Ramos (cell line): ENCODE results near the gene VMP1.
"Not testable (repeated sequence)": the region's sequence is repeated elsewhere in the genome, so short reads cannot be mapped to it uniquely, and the experiment has no call there.

Experiments
- in situ Hi-C: fragments of 300-500 bp; cut with MboI; formaldehyde crosslinking; loops from one replicate; pipeline ENCODE4 v1.14.3; 2022; ENCODE audit warnings: low sequenced_read_pairs; ENCODE audit not compliant: unreplicated experiment

Gene VMP1

GRCh38 chr17:59771093-59771492, 63.6 kb downstream of the VMP1 start:
- in situ Hi-C loops = no loop called here

DNA sequence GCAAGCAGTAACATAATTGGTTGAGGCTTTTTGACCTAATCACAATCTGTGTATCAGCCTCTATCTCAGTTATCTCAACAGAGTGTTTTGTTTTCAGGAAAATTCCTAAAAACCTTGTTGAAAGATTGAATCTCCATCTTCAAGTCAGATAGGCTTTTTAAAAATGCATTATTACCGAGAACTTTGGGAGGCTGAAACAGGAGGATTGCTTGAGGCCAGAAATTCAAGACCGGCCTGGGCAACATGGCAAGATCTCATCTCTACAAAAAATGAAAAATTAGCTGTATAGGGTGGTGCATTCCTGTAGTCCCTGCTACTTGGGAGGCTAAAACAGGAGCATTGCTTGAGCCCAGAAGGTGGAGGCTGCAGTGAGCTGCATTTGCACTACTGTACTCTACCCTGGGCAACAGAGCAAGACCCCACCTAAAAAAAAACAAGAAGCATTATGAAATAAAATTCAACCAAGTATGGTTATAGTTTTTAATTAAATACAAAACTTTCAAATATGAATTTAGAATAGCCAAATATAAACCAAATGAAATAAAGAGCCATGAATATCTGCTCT, 68.4 kb downstream of the VMP1 start:
- in situ Hi-C loops = no loop called here

DNA sequence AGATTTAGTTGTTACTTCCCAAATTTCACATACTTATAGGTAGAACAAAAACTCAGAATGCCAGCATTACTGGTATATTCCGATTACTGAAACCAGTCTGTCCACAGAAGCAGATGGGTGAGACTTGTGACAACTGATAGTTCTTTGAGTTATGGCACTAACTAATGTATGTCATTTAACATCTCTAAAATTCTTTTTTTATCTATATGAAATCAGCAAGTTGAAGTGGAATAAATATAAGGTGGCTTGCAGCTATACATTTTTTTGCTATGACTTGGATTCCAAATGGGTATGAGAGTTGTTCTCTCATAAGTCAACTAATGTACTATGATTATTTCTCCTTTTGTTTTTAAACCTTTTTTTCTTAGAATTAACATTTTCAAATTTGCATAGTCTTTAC, 69.1 kb downstream of the VMP1 start:
- in situ Hi-C loops = no loop called here

GRCh38 chr17:59777033-59777432, 69.6 kb downstream of the VMP1 start:
- in situ Hi-C loops = no loop called here

- in situ Hi-C loops = no loop called here
These were observed 71.5 kb downstream of the VMP1 start for GRCh38 chr17:59778996-59779395.

- in situ Hi-C loops = no loop called here
These were observed 72.1 kb downstream of the VMP1 start for GRCh38 chr17:59779521-59779920.

GRCh38 chr17:59780548-59780947, 73.1 kb downstream of the VMP1 start:
- in situ Hi-C loops = not testable (repeated sequence)

DNA sequence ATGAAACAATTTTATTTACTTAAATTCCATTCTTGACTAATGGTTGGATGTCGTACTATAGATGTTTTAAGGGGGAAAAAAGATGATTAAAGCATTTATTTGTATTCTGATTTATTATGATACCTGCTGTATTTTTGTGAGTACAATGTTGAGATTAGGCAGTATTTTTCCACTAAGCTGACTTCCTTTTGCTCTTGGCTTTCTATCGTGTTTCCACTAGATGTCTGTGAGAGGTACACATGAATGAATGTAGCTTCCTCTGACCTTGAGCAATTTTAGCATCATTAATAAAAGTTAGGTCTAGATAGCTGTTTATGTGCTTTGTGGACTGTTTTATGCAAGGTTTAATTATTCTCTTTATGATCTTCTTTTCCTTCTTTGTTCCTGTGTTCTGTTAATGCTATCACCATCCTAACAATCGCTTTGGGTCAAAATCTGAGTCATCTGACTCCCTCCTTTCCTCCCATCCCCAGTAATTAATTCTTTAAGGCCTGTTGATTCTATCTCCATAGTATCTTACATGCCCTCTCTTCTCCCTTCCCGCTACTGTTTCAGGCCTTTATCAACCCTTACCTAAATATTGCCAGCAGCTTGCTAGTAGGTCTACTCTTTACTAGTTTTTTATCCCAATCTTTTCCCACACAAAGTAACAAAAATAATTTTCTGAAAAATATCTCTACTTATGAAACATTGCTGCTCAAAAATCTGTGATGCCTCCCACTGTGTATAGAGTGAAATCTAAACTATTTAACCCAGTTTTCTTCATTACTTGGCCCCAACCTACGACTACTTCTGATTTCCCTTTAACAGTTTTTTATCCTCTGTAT, 76.0 kb downstream of the VMP1 start:
- in situ Hi-C loops = no loop called here

- in situ Hi-C loops = no loop called here
These were observed 77.8 kb downstream of the VMP1 start for GRCh38 chr17:59785091-59785799.

- in situ Hi-C loops = no loop called here
These were observed 78.7 kb downstream of the VMP1 start for GRCh38 chr17:59786213-59786535.

DNA sequence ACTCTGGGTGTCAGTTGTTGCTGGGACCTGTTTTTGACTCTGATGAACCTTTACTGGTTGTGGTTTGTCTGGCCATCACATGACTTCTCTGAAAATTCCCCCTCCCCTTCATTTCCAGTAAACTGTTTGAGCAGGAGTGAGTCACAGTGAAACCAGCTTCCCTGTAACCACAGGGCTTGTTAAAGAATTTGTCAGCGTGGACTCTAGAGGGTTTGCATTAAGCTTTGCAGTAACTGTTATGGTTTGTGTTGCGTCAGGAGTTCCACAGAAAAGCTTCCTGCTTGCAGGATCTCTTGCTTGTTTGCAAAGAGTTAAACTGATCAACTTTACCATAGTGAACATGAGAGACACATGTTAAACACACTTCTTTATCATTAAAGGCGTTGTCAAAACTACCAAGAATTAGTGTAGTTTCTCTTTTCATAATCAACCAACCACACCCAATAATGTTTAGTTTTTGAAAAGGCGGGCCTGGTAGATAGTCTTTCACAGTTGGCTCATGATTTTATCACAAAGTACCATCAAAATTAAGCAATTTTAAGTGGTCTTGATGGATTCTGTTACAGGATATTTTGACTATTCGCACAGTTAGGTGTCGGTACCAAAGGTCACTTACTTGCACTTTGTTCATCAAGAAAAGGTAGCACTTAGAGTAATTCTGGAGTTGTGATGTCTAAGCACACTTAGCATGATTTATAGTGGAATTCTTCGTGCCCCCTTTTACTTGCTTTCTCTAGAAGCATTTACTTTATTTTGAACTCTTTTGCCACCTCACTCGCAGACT, 79.3 kb downstream of the VMP1 start:
- in situ Hi-C loops = no loop called here

DNA sequence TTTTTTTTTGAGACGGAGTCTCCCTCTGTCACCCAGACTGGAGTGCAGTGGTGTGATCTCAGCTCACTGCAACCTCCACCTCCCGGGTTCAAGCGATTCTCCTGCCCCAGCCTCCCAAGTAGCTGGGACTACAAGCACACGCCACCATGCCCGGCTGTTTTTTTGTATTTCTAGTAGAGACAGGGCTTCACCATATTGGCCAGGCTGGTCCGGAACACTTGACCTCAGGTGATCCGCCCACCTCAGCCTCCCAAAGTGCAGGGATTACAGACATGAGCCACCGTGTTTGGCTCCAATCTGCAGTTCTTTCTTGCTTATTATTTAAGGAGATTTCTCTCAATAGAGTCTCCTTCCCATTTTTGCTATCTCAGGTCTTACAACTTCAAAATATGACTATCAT, 82.4 kb downstream of the VMP1 start:
- in situ Hi-C loops = not testable (repeated sequence)

DNA sequence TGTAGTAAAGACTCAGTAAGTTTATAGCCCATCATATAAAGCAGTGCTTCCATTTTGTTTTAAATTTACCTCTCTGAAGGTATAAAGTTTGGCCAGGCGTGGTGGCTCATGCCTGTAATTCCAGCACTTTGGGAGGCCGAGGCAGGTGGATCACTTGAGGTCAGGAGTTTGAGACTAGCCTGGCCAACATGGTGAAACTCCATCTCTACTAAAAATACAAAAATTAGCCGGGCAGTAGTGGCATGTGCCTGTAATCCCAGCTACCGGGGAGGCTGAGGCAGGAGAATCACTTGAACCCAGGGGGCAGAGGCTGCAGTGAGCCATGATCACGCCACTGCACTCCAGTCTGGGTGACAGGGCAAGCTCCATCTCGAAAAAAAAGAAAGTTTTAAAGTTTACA, 83.0 kb downstream of the VMP1 start:
- in situ Hi-C loops = not testable (repeated sequence)

- in situ Hi-C loops = no loop called here
These were observed 83.5 kb downstream of the VMP1 start for GRCh38 chr17:59790910-59791309.

DNA sequence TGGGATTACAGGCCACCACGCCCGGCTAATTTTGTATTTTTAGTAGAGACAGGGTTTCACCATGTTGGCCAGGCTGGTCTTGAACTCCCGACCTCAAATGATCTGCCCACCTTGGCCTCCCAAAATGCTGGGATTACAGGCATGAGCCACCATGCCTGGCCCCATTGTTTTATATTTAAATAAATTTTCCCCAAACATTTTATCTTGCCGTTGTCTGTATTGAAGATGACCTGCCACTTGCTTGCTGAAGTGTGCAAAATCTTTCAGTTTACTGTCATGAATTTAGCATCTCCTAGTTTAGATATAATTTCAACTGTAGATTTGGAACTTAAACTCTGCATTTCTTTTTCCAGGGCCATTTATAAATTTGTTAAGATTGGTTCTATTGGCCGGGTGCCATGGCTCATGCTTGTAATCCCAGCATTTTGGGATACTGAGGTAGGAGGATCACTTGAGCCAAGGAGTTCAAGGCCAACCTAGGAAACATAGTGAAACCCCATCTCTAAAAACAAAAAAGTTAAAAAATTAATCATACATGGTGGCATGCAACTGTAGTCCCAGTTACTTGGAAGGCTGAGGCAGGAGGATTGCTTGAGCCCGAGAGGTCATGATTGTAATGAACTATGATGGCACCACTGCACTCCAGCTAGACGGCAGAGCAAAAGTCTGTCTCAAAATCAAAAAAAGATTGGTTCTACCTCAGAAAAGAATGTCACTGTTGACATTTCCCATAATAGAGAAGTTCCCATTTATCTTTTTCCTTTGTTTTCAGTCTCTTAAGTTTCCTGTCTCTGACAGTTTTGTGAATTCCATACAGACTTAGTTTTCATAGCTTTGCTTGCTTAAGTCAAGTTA, 84.4 kb downstream of the VMP1 start:
- in situ Hi-C loops = no loop called here

DNA sequence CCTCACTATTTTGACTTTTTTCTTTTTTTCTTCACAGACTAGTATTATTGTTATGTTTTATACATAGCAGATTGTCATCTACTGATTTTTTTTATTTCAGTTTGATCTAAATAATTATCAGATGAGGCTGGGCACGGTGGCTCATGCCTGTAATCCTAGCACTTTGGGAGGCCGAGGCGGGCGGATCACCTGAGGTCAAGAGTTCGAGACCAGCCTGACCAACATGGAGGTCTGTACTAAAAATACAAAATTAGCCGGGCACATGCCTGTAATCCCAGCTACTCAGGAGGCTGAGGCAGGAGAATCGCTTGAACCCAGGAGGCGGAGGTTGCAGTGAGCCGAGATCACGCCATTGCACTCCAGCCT, 85.0 kb downstream of the VMP1 start:
- in situ Hi-C loops = not testable (repeated sequence)

DNA sequence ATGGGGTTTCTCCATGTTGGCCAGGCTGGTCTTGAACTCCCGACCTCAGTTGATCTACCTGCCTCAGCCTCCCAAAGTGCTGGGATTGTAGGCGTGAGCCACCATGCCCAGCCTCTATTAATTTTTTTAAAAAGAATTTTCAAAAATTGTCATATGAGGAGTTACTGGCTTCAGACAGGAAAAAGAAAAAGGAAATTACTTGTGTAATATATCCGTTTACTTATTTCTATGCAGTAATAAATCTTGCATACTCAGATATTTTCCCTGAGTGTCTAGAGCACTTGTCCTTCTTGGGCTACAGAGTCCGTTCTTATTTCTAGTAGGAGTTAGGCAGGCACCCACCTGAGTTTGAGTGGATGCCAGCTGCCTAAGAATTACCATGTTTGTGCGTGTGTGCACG, 85.8 kb downstream of the VMP1 start:
- in situ Hi-C loops = no loop called here

- in situ Hi-C loops = no loop called here
These were observed 88.7 kb downstream of the VMP1 start for GRCh38 chr17:59796138-59796537.

GRCh38 chr17:59796785-59797205, 89.3 kb downstream of the VMP1 start:
- in situ Hi-C loops = no loop called here

GRCh38 chr17:59798111-59798510, 90.7 kb downstream of the VMP1 start:
- in situ Hi-C loops = no loop called here
